Ectodermal cell (in vitro differentiated cells): ENCODE results near the gene LIPC.
"Not testable (repeated sequence)": the region's sequence is repeated elsewhere in the genome, so short reads cannot be mapped to it uniquely, and the experiment has no call there.

Experiments used
- H3K27ac ChIP-seq: 2 replicates; pipeline ENCODE4 v1.7.0; 2013; ENCODE audit warnings: mild to moderate bottlenecking, low read depth, low read length; ENCODE audit not compliant: insufficient read depth, poor library complexity, severe bottlenecking
- H3K27me3 ChIP-seq: 2 replicates; pipeline ENCODE4 v1.7.0; 2013; ENCODE audit warnings: mild to moderate bottlenecking, low read length; ENCODE audit not compliant: insufficient read depth, control insufficient read depth, poor library complexity, severe bottlenecking
- H3K36me3 ChIP-seq: one replicate; pipeline ENCODE4 v1.7.0; 2013; ENCODE audit warnings: low read length; ENCODE audit not compliant: control insufficient read depth, insufficient read depth
- H3K4me1 ChIP-seq: one replicate; pipeline ENCODE4 v1.7.0; 2013; ENCODE audit warnings: low read length; ENCODE audit not compliant: control insufficient read depth, insufficient read depth
- H3K4me3 ChIP-seq: 2 replicates; pipeline ENCODE4 v1.7.0; 2013; ENCODE audit warnings: low read depth, low read length, control low read depth; ENCODE audit not compliant: insufficient read depth
- H3K9me3 ChIP-seq: 2 replicates; pipeline ENCODE4 v1.7.0; 2013; ENCODE audit warnings: mild to moderate bottlenecking, low read length, moderate library complexity; ENCODE audit not compliant: control insufficient read depth
- WGBS, 2 experiments: methylation state at CpG; one replicate each; pipeline ENCODE4 v1.1.7; 2013; ENCODE audit warnings: missing lambda C conversion rate in 2 of 2; 5-methylcytosine and 5-hydroxymethylcytosine counted together

LIPC gene

GRCh38 chr15:58603927-58604326, 172.1 kb downstream of the LIPC start:
- not testable (repeated sequence) for H3K36me3 ChIP-seq, H3K27ac ChIP-seq, H3K9me3 ChIP-seq, H3K27me3 ChIP-seq, H3K4me3 ChIP-seq, H3K4me1 ChIP-seq
- WGBS, 2 experiments: 93 to 94% methylated on average over 8 of the region's 8 CpGs

- H3K27me3 ChIP-seq: no peaks in the 10 kb centered on the region
- WGBS, 2 experiments: 94% methylated on average over 4 of the region's 4 CpGs
- no peak overlapping the region for H3K27ac ChIP-seq
- no peaks in the 10 kb centered on the region for H3K4me1 ChIP-seq
- H3K9me3 ChIP-seq: no peaks in the 10 kb centered on the region
- no peak overlapping the region for H3K4me3 ChIP-seq
- no peaks in the 10 kb centered on the region for H3K36me3 ChIP-seq
Observed at GRCh38 chr15:58604455-58604923, 172.7 kb downstream of the LIPC start.

- Histone ChIP-seq H3K27ac (no peak overlapping the region), H3K4me3 (no peak overlapping the region), H3K36me3 (no peaks in the 10 kb centered on the region), H3K4me1 (no peaks in the 10 kb centered on the region), H3K27me3 (no peaks in the 10 kb centered on the region), H3K9me3 (no peaks in the 10 kb centered on the region)
- 95 to 97% methylated on average over 3 of the region's 3 CpGs for WGBS, 2 experiments
Observed at GRCh38 chr15:58605931-58606530, 174.2 kb downstream of the LIPC start.

GRCh38 chr15:58606577-58607080, 174.8 kb downstream of the LIPC start:
- no peaks in the 10 kb centered on the region for H3K9me3 ChIP-seq
- no peak overlapping the region for H3K27ac ChIP-seq
- no peaks in the 10 kb centered on the region for H3K27me3 ChIP-seq
- WGBS, 2 experiments: 89 to 94% methylated on average over 4 of the region's 4 CpGs
- H3K4me3 ChIP-seq: no peak overlapping the region
- H3K4me1 ChIP-seq: no peaks in the 10 kb centered on the region
- H3K36me3 ChIP-seq: no peaks in the 10 kb centered on the region

- H3K27me3 ChIP-seq: no peaks in the 10 kb centered on the region
- no peak overlapping the region for H3K4me3 ChIP-seq
- H3K27ac ChIP-seq: no peak overlapping the region
- no peaks in the 10 kb centered on the region for H3K4me1 ChIP-seq
- no peaks in the 10 kb centered on the region for H3K9me3 ChIP-seq
- no peaks in the 10 kb centered on the region for H3K36me3 ChIP-seq
- 88 to 92% methylated on average over 5 of the region's 5 CpGs for WGBS, 2 experiments
Observed at GRCh38 chr15:58608129-58608590, 176.4 kb downstream of the LIPC start.

GRCh38 chr15:58608711-58609110, 176.9 kb downstream of the LIPC start:
- no peaks in the 10 kb centered on the region for H3K4me1 ChIP-seq
- no peaks in the 10 kb centered on the region for H3K36me3 ChIP-seq
- no peaks in the 10 kb centered on the region for H3K9me3 ChIP-seq
- no peak overlapping the region for H3K27ac ChIP-seq
- no peak overlapping the region for H3K4me3 ChIP-seq
- WGBS, 2 experiments: 100% methylated on average over 1 of the region's 1 CpG; no CpG with 5 or more reads in 1 of the 2 experiments
- H3K27me3 ChIP-seq: no peaks in the 10 kb centered on the region

GRCh38 chr15:58611731-58612676, 180.2 kb downstream of the LIPC start:
- WGBS, 2 experiments: 94 to 96% methylated on average over 6 of the region's 6 CpGs
- no peaks in the 10 kb centered on the region for H3K27me3 ChIP-seq
- no peaks in the 10 kb centered on the region for H3K4me1 ChIP-seq
- H3K36me3 ChIP-seq: no peaks in the 10 kb centered on the region
- no peak overlapping the region for H3K27ac ChIP-seq
- H3K9me3 ChIP-seq: no peaks in the 10 kb centered on the region
- no peak overlapping the region for H3K4me3 ChIP-seq

GRCh38 chr15:58616171-58616570, 184.4 kb downstream of the LIPC start:
- Histone ChIP-seq H3K9me3 (no peaks in the 10 kb centered on the region), H3K27me3 (no peaks in the 10 kb centered on the region), H3K4me1 (no peaks in the 10 kb centered on the region), H3K27ac (no peak overlapping the region), H3K4me3 (no peak overlapping the region), H3K36me3 (peaks cover 19% of the 10 kb centered on the region)
- WGBS, 2 experiments: 90 to 94% methylated on average over 1 of the region's 1 CpG
